ENCODE results near the gene KRT6A. TPM values are rescaled to one million over a fixed set of nuclear protein-coding genes. Genes with fewer than 3 reads are reported as not detected.

Gene KRT6A
- total RNA-seq, 1 experiment from 2014 or later = 55.9 TPM

GRCh38 chr12:52487211-52487610 is 5.8 kb downstream of the KRT6A start:
- TF ChIP-seq, protein P1, sequence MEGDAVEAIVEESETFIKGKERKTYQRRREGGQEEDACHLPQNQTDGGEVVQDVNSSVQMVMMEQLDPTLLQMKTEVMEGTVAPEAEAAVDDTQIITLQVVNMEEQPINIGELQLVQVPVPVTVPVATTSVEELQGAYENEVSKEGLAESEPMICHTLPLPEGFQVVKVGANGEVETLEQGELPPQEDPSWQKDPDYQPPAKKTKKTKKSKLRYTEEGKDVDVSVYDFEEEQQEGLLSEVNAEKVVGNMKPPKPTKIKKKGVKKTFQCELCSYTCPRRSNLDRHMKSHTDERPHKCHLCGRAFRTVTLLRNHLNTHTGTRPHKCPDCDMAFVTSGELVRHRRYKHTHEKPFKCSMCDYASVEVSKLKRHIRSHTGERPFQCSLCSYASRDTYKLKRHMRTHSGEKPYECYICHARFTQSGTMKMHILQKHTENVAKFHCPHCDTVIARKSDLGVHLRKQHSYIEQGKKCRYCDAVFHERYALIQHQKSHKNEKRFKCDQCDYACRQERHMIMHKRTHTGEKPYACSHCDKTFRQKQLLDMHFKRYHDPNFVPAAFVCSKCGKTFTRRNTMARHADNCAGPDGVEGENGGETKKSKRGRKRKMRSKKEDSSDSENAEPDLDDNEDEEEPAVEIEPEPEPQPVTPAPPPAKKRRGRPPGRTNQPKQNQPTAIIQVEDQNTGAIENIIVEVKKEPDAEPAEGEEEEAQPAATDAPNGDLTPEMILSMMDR (conservative IDR thresholded peaks at IDR 0.05) = no peak
- ChIA-PET POLR2A (ENCODE audit: unreplicated experiment) (no interaction called here), CTCF (interaction anchor here (0.6 kb wide), 1 partner anchor 1723 kb away, joined by 11 read pairs; the partner anchor contains the start of gene ATF1)
- Histone ChIP-seq H3K9me3 (ENCODE audit: insufficient read depth, low read depth) (no peaks in the 10 kb centered on the region), H3K79me2 (ENCODE audit: low read depth) (no peaks in the 10 kb centered on the region), H3K27ac (no peak overlapping the region), H3K4me3 (no peak overlapping the region), H3K4me1 (replicated peaks; ENCODE audit: insufficient read depth) (no peaks in the 10 kb centered on the region), H2AFZ (no peak overlapping the region), H3K4me2 (no peak overlapping the region), H3K9me2 (ENCODE audit: insufficient read depth) (no peaks in the 10 kb centered on the region), H3F3A (ENCODE audit: insufficient read depth, low read depth) (no peaks in the 10 kb centered on the region), H3K27me3 (ENCODE audit: insufficient read depth, low read depth) (no peaks in the 10 kb centered on the region), H4K20me1 (ENCODE audit: insufficient read depth) (no peaks in the 10 kb centered on the region), H3K36me3 (ENCODE audit: low read depth) (no peaks in the 10 kb centered on the region)
- BruUV-seq (replicated peaks) = no TSS peak
- DNase-seq = no peak
- intact Hi-C loops (cut with micrococcal nuclease; ENCODE audit: unreplicated experiment) = no loop called here

- Histone ChIP-seq H3K4me3 (no peak overlapping the region), H3K36me3 (ENCODE audit: low read depth) (no peaks in the 10 kb centered on the region), H3K4me2 (no peak overlapping the region), H3K27ac (no peak overlapping the region), H4K20me1 (ENCODE audit: insufficient read depth) (no peaks in the 10 kb centered on the region), H3K27me3 (ENCODE audit: insufficient read depth, low read depth) (no peaks in the 10 kb centered on the region), H3K4me1 (replicated peaks; ENCODE audit: insufficient read depth) (no peaks in the 10 kb centered on the region), H3K9me2 (ENCODE audit: insufficient read depth) (no peaks in the 10 kb centered on the region), H3K79me2 (ENCODE audit: low read depth) (no peaks in the 10 kb centered on the region), H3K9me3 (ENCODE audit: insufficient read depth, low read depth) (no peaks in the 10 kb centered on the region), H2AFZ (no peak overlapping the region), H3F3A (ENCODE audit: insufficient read depth, low read depth) (no peaks in the 10 kb centered on the region)
- TF ChIP-seq, protein P1 (conservative IDR thresholded peaks at IDR 0.05) = no peak
- TF ChIP-seq EZH2 (IDR thresholded peaks at IDR 0.05; ENCODE audit: low read depth) = no peak
- POLR2A ChIA-PET (ENCODE audit: unreplicated experiment) = no interaction called here
- DNase-seq = no peak
- no TSS peak for BruUV-seq (replicated peaks)
- intact Hi-C loops (cut with micrococcal nuclease; ENCODE audit: unreplicated experiment) = no loop called here
- CTCF ChIA-PET = interaction anchor here (0.6 kb wide), 1 partner anchor 1722 kb away, joined by 11 read pairs; the partner anchor contains the start of gene ATF1
Observed at GRCh38 chr12:52486166-52487105, 6.6 kb downstream of the KRT6A start.

DNA sequence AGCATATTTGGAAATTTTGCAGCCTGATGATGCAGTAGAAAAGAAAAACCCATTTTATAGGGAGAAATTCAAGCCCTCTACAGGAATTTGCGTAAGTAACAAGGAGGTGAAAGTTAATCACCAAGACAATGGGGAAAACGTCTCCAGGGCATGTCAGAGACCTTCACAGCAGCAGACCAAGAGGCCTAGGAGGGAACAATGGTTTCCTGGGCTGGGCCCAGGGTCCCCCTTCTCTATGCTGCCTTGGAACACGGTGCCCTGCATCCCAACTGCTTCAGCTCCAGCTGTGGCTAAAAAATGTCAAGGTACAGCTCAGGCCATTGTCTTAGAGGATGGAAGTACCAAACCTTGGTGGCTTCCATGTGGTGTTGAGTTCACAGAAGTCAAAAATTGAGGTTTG is 13.0 kb downstream of the KRT6A start:
- CTCF ChIA-PET = no interaction called here
- TF ChIP-seq, protein P1 (conservative IDR thresholded peaks at IDR 0.05) = no peak
- no peak for TF ChIP-seq EZH2 (IDR thresholded peaks at IDR 0.05; ENCODE audit: low read depth)

More for the DNA sequence above, 13.0 kb downstream of the KRT6A start:
- no peaks in the 10 kb centered on the region for H3K36me3 ChIP-seq (ENCODE audit: low read depth)
- no peak for DNase-seq
- no peaks in the 10 kb centered on the region for H3K27me3 ChIP-seq (ENCODE audit: insufficient read depth, low read depth)
- H3K9me2 ChIP-seq (ENCODE audit: insufficient read depth) = no peaks in the 10 kb centered on the region
- BruUV-seq (replicated peaks) = no TSS peak
- POLR2A ChIA-PET (ENCODE audit: unreplicated experiment) = no interaction called here
- no peaks in the 10 kb centered on the region for H3F3A ChIP-seq (ENCODE audit: insufficient read depth, low read depth)
- H4K20me1 ChIP-seq (ENCODE audit: insufficient read depth) = no peaks in the 10 kb centered on the region
- H3K4me2 ChIP-seq = no peak overlapping the region
- no peak overlapping the region for H3K4me3 ChIP-seq
- H3K79me2 ChIP-seq (ENCODE audit: low read depth) = no peaks in the 10 kb centered on the region
- no peak overlapping the region for H3K27ac ChIP-seq
- no peaks in the 10 kb centered on the region for H3K4me1 ChIP-seq (replicated peaks; ENCODE audit: insufficient read depth)
- H2AFZ ChIP-seq = no peak overlapping the region
- no peaks in the 10 kb centered on the region for H3K9me3 ChIP-seq (ENCODE audit: insufficient read depth, low read depth)
- intact Hi-C loops (cut with micrococcal nuclease; ENCODE audit: unreplicated experiment) = no loop called here

Measured in PC-9 (cell line).